GM21737 (cell line): ENCODE results near the gene ACSS1.

Experiments
- ATAC-seq: cut with Tn5 transposase; IDR thresholded peaks from one replicate; pipeline ENCODE4 v1.9.1; 2021; ENCODE audit warnings: mild to moderate bottlenecking, moderate library complexity; ENCODE audit not compliant: unreplicated experiment

The ACSS1 gene

GRCh38 chr20:25058051-25058846 is at the start of gene ACSS1:
Gene ACSS1 (minus strand): TSS chr20:25058139. CDS start chr20:25058102, 37 bp downstream.
- peak; percentile 53 for ATAC-seq

- no peak for ATAC-seq
Observed at GRCh38 chr20:25103526-25103925, 45.6 kb upstream of the ACSS1 start.

GRCh38 chr20:25100914-25101313 is 43.0 kb upstream of the ACSS1 start:
- ATAC-seq = no peak

GRCh38 chr20:25099601-25100140 is 41.7 kb upstream of the ACSS1 start:
- ATAC-seq = no peak

- ATAC-seq = no peak
Observed at GRCh38 chr20:25097498-25097897, 39.6 kb upstream of the ACSS1 start.

- ATAC-seq = peak; percentile 79
Observed at GRCh38 chr20:25090492-25091429, 32.8 kb upstream of the ACSS1 start.

- ATAC-seq = no peak
Observed at GRCh38 chr20:25089662-25090061, 31.7 kb upstream of the ACSS1 start.

- no peak for ATAC-seq
Observed at GRCh38 chr20:25089096-25089495, 31.2 kb upstream of the ACSS1 start.

GRCh38 chr20:25088267-25088666 is 30.3 kb upstream of the ACSS1 start:
- no peak for ATAC-seq

GRCh38 chr20:25087186-25087929 is 29.4 kb upstream of the ACSS1 start:
- no peak for ATAC-seq

GRCh38 chr20:25085756-25086495 is 28.0 kb upstream of the ACSS1 start:
- ATAC-seq = no peak

- ATAC-seq = no peak
Observed at GRCh38 chr20:25084626-25085187, 26.8 kb upstream of the ACSS1 start.

- ATAC-seq = no peak
Observed at GRCh38 chr20:25083773-25084625, 26.1 kb upstream of the ACSS1 start.

GRCh38 chr20:25083141-25083772 is 25.3 kb upstream of the ACSS1 start:
- no peak for ATAC-seq

- no peak for ATAC-seq
Observed at GRCh38 chr20:25082498-25082873, 24.5 kb upstream of the ACSS1 start.

GRCh38 chr20:25081730-25082497 is 24.0 kb upstream of the ACSS1 start, which contains the start of gene VSX1:
Gene VSX1 (minus strand): TSS chr20:25082141. CDS start chr20:25082096, 45 bp downstream.
- no peak for ATAC-seq

GRCh38 chr20:25081065-25081729 is 23.3 kb upstream of the ACSS1 start:
- ATAC-seq = no peak
